Measurements from ENCODE around the gene VWA2. TPM values are rescaled to one million over a fixed set of nuclear protein-coding genes. Genes with fewer than 3 reads are reported as not detected.

VWA2 gene
- total RNA-seq, 2 donors from 2014 or later, result not detected

GRCh38 chr10:114306116-114306973, 67.3 kb downstream of the VWA2 start:
- H3K27me3 Mint-ChIP-seq, result no peaks in the 10 kb centered on the region
- peaks cover 5% of the 10 kb centered on the region for H3K4me1 Mint-ChIP-seq

GRCh38 chr10:114307731-114308130, 68.7 kb downstream of the VWA2 start:
- peaks cover 5% of the 10 kb centered on the region for H3K4me1 Mint-ChIP-seq
- ATAC-seq (replicated peaks), result no peak
- H3K9me3 Mint-ChIP-seq, result no peaks in the 10 kb centered on the region
- no peak overlapping the region for H3K4me3 Mint-ChIP-seq
- H3K27me3 Mint-ChIP-seq, result no peaks in the 10 kb centered on the region
- no peak overlapping the region for H3K27ac Mint-ChIP-seq
- no peaks in the 10 kb centered on the region for H3K36me3 Mint-ChIP-seq (ENCODE audit: low read depth)

More at GRCh38 chr10:114306116-114306973, 67.3 kb downstream of the VWA2 start:
- no peak overlapping the region for H3K27ac Mint-ChIP-seq
- no peak overlapping the region for H3K4me3 Mint-ChIP-seq
- no peaks in the 10 kb centered on the region for H3K36me3 Mint-ChIP-seq (ENCODE audit: low read depth)
- no peaks in the 10 kb centered on the region for H3K9me3 Mint-ChIP-seq
- no peak for ATAC-seq (replicated peaks)

- H3K27me3 Mint-ChIP-seq, result no peaks in the 10 kb centered on the region
- no peak for ATAC-seq (replicated peaks)
- no peak overlapping the region for H3K27ac Mint-ChIP-seq
- H3K9me3 Mint-ChIP-seq, result no peaks in the 10 kb centered on the region
- H3K4me3 Mint-ChIP-seq, result no peak overlapping the region
- no peaks in the 10 kb centered on the region for H3K36me3 Mint-ChIP-seq (ENCODE audit: low read depth)
- peaks cover 4% of the 10 kb centered on the region for H3K4me1 Mint-ChIP-seq
Measured at GRCh38 chr10:114308531-114309363, 69.7 kb downstream of the VWA2 start.

DNA sequence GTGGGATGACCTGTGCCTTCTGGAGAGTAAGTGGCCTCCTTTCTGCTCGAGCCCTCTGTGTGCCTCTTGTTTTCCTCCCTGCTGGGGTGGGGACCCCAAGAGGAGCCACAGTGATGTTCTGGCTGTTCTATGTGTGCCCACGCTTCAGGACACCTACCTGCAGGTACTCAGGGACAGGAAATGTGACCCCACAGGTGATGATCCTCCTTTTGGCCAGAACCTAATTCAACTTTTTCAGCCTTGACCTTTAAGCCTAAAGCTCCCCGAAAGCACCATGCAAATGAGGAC, 70.3 kb downstream of the VWA2 start:
- Mint-ChIP-seq H3K27me3 (no peaks in the 10 kb centered on the region), H3K4me1 (no peaks in the 10 kb centered on the region), H3K9me3 (no peaks in the 10 kb centered on the region), H3K27ac (no peak overlapping the region), H3K4me3 (no peak overlapping the region), H3K36me3 (ENCODE audit: low read depth) (no peaks in the 10 kb centered on the region)
- ATAC-seq (replicated peaks), result no peak

DNA sequence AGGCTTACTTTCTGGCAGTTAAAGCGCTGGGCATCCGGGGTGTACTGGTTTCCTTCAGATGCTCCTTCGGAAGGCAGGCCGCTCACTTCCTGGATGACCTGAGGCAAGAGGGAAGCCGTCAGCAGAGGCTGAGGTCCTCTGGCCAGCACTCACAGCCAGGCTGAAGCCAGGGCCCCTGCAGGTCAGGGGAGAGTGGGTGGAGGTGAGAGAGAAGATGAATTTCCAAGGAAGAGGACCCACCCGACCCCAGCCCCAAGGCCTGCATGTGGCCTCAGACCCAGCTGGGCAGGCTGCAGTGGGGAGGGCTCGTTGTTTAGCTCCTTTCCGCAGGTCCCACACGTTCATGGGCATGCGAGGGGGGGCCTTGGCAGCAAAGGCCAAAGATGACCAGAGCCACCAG, 71.3 kb downstream of the VWA2 start:
- Mint-ChIP-seq H3K4me1 (no peaks in the 10 kb centered on the region), H3K9me3 (no peaks in the 10 kb centered on the region), H3K4me3 (no peak overlapping the region), H3K27ac (no peak overlapping the region), H3K27me3 (no peaks in the 10 kb centered on the region), H3K36me3 (ENCODE audit: low read depth) (no peaks in the 10 kb centered on the region)
- ATAC-seq (replicated peaks), result no peak

GRCh38 chr10:114311023-114311422, 72.0 kb downstream of the VWA2 start:
- H3K9me3 Mint-ChIP-seq, result no peaks in the 10 kb centered on the region
- H3K4me1 Mint-ChIP-seq, result no peaks in the 10 kb centered on the region
- no peak for ATAC-seq (replicated peaks)
- no peaks in the 10 kb centered on the region for H3K36me3 Mint-ChIP-seq (ENCODE audit: low read depth)
- no peak overlapping the region for H3K27ac Mint-ChIP-seq
- no peak overlapping the region for H3K4me3 Mint-ChIP-seq
- no peaks in the 10 kb centered on the region for H3K27me3 Mint-ChIP-seq

GRCh38 chr10:114311496-114312209, 72.6 kb downstream of the VWA2 start:
- Mint-ChIP-seq H3K4me1 (no peaks in the 10 kb centered on the region), H3K27me3 (peaks cover 4% of the 10 kb centered on the region), H3K9me3 (no peaks in the 10 kb centered on the region), H3K4me3 (no peak overlapping the region), H3K36me3 (ENCODE audit: low read depth) (no peaks in the 10 kb centered on the region), H3K27ac (no peak overlapping the region)
- no peak for ATAC-seq (replicated peaks)

DNA sequence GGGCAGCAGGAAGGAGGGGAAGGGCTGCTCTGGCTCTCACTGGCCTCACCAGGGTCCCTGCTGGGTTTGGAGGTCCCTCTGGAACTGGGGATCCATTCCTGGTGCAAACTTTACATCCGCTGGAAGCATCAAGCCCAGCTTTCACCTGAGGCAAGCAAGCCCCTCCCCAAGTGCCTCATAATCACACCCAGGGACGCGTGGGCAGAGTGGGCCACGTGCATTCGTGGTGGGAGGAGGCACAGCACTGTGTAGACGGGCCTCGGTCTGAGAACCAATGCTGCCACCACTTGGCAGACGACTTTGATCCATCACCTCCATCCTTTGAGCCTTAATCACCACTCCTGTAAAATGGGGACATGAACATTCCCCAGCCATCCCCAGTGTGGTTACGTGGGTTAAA, 74.1 kb downstream of the VWA2 start:
- no peaks in the 10 kb centered on the region for H3K4me1 Mint-ChIP-seq
- no peak for ATAC-seq (replicated peaks)
- peaks cover 8% of the 10 kb centered on the region for H3K27me3 Mint-ChIP-seq
- no peak overlapping the region for H3K27ac Mint-ChIP-seq
- no peaks in the 10 kb centered on the region for H3K9me3 Mint-ChIP-seq
- H3K36me3 Mint-ChIP-seq (ENCODE audit: low read depth), result no peaks in the 10 kb centered on the region
- H3K4me3 Mint-ChIP-seq, result no peak overlapping the region

- no peak for ATAC-seq (replicated peaks)
- no peaks in the 10 kb centered on the region for H3K9me3 Mint-ChIP-seq
- H3K4me3 Mint-ChIP-seq, result no peak overlapping the region
- peaks cover 9% of the 10 kb centered on the region for H3K27me3 Mint-ChIP-seq
- H3K27ac Mint-ChIP-seq, result no peak overlapping the region
- H3K4me1 Mint-ChIP-seq, result no peaks in the 10 kb centered on the region
- H3K36me3 Mint-ChIP-seq (ENCODE audit: low read depth), result no peaks in the 10 kb centered on the region
Measured at GRCh38 chr10:114313866-114314265, 74.8 kb downstream of the VWA2 start.

DNA sequence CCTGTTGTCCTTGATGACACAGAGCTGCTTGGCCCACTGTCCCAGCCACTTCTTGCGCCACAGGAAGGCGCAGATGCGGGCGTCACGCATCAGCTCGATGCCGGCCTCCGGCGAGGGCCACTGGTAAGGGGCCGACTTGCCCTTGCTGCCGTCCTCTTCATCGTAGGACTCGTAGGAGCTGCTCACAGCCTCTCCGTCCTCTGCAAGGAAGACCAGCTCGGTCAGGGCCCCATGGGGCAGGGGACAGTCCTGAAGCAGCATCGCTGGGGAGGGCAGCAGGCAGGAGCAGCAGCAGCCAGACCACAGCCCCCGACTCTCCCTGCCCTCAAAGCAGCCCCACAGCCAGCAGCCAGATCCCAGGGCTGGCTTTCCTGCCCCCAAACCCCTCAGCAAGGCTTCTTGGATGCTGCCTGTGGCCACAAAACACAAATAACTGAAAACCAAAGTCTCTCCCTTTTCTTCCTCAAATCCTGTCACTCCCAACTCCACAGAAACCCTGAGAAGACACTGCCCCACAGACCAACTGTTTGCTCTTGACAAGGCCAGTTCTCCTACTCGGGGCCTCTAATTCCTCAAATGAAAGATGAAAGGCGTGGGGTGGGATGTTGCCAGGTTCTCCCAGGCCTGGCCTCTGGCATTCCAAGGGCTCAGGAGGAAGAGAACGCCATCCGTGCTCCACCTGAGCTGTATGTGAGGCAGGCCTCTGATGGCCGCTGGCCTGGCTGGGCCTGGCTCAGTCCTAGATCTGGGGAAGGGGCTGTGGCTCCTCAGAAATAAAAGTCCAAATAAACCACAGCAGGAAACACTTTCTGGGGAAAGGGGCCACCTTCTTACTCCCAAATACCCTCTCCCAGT, 76.7 kb downstream of the VWA2 start:
- no peaks in the 10 kb centered on the region for H3K36me3 Mint-ChIP-seq (ENCODE audit: low read depth)
- no peak overlapping the region for H3K27ac Mint-ChIP-seq
- no peak for ATAC-seq (replicated peaks)
- H3K9me3 Mint-ChIP-seq, result no peaks in the 10 kb centered on the region
- H3K27me3 Mint-ChIP-seq, result peaks cover 15% of the 10 kb centered on the region
- H3K4me3 Mint-ChIP-seq, result no peak overlapping the region
- H3K4me1 Mint-ChIP-seq, result no peaks in the 10 kb centered on the region

DNA sequence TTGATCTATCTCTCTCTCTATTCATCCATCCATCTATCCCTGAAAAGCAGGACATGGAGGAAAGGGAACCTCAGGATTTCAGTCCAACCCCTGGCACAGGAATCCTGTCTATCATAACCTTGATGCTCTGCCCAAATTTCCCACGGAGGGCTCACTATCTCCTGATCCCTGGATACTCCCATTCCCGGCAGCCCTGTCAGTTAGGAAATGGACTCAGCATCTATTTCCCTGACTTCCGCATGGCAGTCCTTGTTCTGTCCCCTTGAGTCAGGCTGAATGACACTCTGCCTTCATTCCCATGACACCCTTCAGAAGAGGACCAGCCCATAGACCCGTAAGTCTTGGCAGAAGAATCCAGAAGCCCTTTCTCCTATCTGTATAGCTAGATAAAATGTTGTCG, 77.7 kb downstream of the VWA2 start:
- no peak for ATAC-seq (replicated peaks)
- H3K4me3 Mint-ChIP-seq, result no peak overlapping the region

GRCh38 chr10:114319406-114320248, 80.6 kb downstream of the VWA2 start:
- Mint-ChIP-seq H3K4me1 (no peaks in the 10 kb centered on the region), H3K27me3 (peaks cover 15% of the 10 kb centered on the region), H3K9me3 (no peaks in the 10 kb centered on the region), H3K36me3 (ENCODE audit: low read depth) (no peaks in the 10 kb centered on the region), H3K4me3 (no peak overlapping the region), H3K27ac (no peak overlapping the region)
- no peak for ATAC-seq (replicated peaks)

More for the DNA sequence above, 77.7 kb downstream of the VWA2 start:
- Mint-ChIP-seq H3K27ac (no peak overlapping the region), H3K4me1 (no peaks in the 10 kb centered on the region), H3K36me3 (ENCODE audit: low read depth) (no peaks in the 10 kb centered on the region), H3K27me3 (peaks cover 15% of the 10 kb centered on the region), H3K9me3 (no peaks in the 10 kb centered on the region)
